GM12878 (cell line): ENCODE data around the gene SLC19A1. TPM values are rescaled to one million over a fixed set of nuclear protein-coding genes. Genes with fewer than 3 reads are reported as not detected.

Source experiments
- ATAC-seq: fragments of 200-7000 bp; cut with Tn5 transposase; 3 replicates; pipeline ENCODE4 v1.9.1; 2020; ENCODE audit warnings: mild to moderate bottlenecking, moderate library complexity
- BruUV-seq: library from RNA; stranded (reverse); fragments of 400-500 nt; replicated peaks from 2 replicates; lab custom pipeline; 2021; lab: Mats Ljungman, UMichigan
- CTCF ChIA-PET: fragments of 300-600 bp; sonication (Branson Sonifier 250); formaldehyde crosslinking; extraction: SDS; loops from one replicate; lab custom pipeline; 2021; ENCODE audit warnings: inconsistent platforms; lab: Yijun Ruan, JAX
- POLR2A ChIA-PET: fragments of 350-600 bp; formaldehyde crosslinking; extraction: SDS; loops from one replicate; lab custom pipeline; 2021; ENCODE audit warnings: inconsistent platforms; lab: Charles Lee
- RAD21 ChIA-PET: fragments of 300-600 bp; sonication (Branson Sonifier 250); formaldehyde crosslinking; loops from one replicate; lab custom pipeline; 2023; ENCODE audit warnings: antibody characterized with exemption; ENCODE audit not compliant: unreplicated experiment; lab: Charles Lee
- SMC1A ChIA-PET: fragments of 300-600 bp; sonication (Branson Sonifier 250); formaldehyde crosslinking; loops from one replicate; lab custom pipeline; 2023; ENCODE audit not compliant: unreplicated experiment, uncharacterized antibody; lab: Charles Lee
- DNase-seq: peaks from one replicate; pipeline ENCODE4 v3.0.0-alpha.2; 2011; ENCODE audit warnings: low read depth, low spot score
- FAIRE-seq: peaks from 3 replicates; lab custom pipeline; 2011; peaks lifted over from hg19 to GRCh38; lab: Jason Lieb, UNC
- H2AFZ ChIP-seq: 2 replicates; pipeline ENCODE4 v1.6.0; 2011; ENCODE audit warnings: low read depth, low read length, control low read depth; ENCODE audit not compliant: control insufficient read depth
- H3K27ac ChIP-seq: 2 replicates; pipeline ENCODE4 v1.5.1; 2011; ENCODE audit warnings: control low read depth; ENCODE audit not compliant: control insufficient read depth, insufficient read depth
- H3K27me3 ChIP-seq, 2 experiments: replicated peaks in 1 of 2; 2 replicates each; pipeline versions ENCODE4 v1.6.0 to v1.6.1; 2011; ENCODE audit warnings: low read length in 1 of 2; ENCODE audit not compliant: control insufficient read depth in 2 of 2, insufficient read depth in 2 of 2
- H3K36me3 ChIP-seq, 2 experiments: 2 replicates each; pipeline ENCODE4 v1.5.1; 2011; ENCODE audit warnings: low read length in 1 of 2; ENCODE audit not compliant: control insufficient read depth in 2 of 2, insufficient read depth in 2 of 2
- H3K4me1 ChIP-seq: 2 replicates; pipeline ENCODE4 v1.6.1; 2011; ENCODE audit warnings: mild to moderate bottlenecking, low read length, moderate library complexity, mixed read lengths; ENCODE audit not compliant: control insufficient read depth, insufficient read depth
- H3K4me2 ChIP-seq: 2 replicates; pipeline ENCODE4 v1.6.0; 2011; ENCODE audit warnings: control low read depth; ENCODE audit not compliant: control insufficient read depth, insufficient read depth
- H3K4me3 ChIP-seq: fragments of 200-600 bp; sonication (generic); 2 replicates; pipeline ENCODE4 v1.5.1; 2016
- H3K79me2 ChIP-seq: 2 replicates; pipeline ENCODE4 v1.6.0; 2011; ENCODE audit warnings: low read length; ENCODE audit not compliant: control insufficient read depth, insufficient read depth
- H3K9ac ChIP-seq: 2 replicates; pipeline ENCODE4 v1.8.0; 2011; ENCODE audit warnings: low read length, control low read depth, mixed read lengths; ENCODE audit not compliant: control insufficient read depth, insufficient read depth
- H3K9me3 ChIP-seq: replicated peaks from 3 replicates; pipeline ENCODE4 v1.5.1; 2011; ENCODE audit warnings: mild to moderate bottlenecking, low read length; ENCODE audit not compliant: control insufficient read depth, insufficient read depth
- H4K20me1 ChIP-seq: 2 replicates; pipeline ENCODE4 v1.6.0; 2011; ENCODE audit not compliant: control insufficient read depth, insufficient read depth
- ATF3 ChIP-seq: IDR thresholded peaks from 2 replicates; pipeline ENCODE4 v1.6.1; 2011; ENCODE audit warnings: low read depth, mild to moderate bottlenecking, low read length, moderate library complexity, borderline replicate concordance; ENCODE audit errors: extremely low read depth
- BHLHE40 ChIP-seq, 2 experiments: fragments of 450-650 bp in 1 of 2; IDR thresholded peaks; 2 replicates each; pipeline ENCODE4 v1.6.1; 2011 to 2017; ENCODE audit warnings: low read depth in 2 of 2, borderline replicate concordance in 1 of 2, improper control_type of control experiment in 1 of 2, low read length in 1 of 2, mild to moderate bottlenecking in 1 of 2
- CEBPB ChIP-seq, 2 experiments: fragments of 150-350 bp in 1 of 2; IDR thresholded peaks; 2 replicates each; pipeline ENCODE4 v1.6.1; 2012 to 2014; ENCODE audit warnings: low read depth in 2 of 2, low read length in 2 of 2, borderline replicate concordance in 1 of 2, inconsistent platforms in 1 of 2
- MEF2A ChIP-seq: IDR thresholded peaks from 2 replicates; pipeline ENCODE4 v1.6.1; 2011; ENCODE audit warnings: low read depth, mild to moderate bottlenecking, low read length, moderate library complexity; ENCODE audit not compliant: insufficient read depth
- POU2F2 ChIP-seq: IDR thresholded peaks from 3 replicates; pipeline ENCODE4 v1.6.1; 2011; ENCODE audit warnings: low read depth, mild to moderate bottlenecking, low read length, borderline replicate concordance
- RCOR1 ChIP-seq: conservative IDR thresholded peaks from 2 replicates; pipeline ENCODE4 v1.6.1; 2012; ENCODE audit warnings: low read depth, low read length, improper control_type of control experiment
- SPI1 ChIP-seq: IDR thresholded peaks from 2 replicates; pipeline ENCODE4 v1.6.1; 2011; ENCODE audit warnings: low read depth, mild to moderate bottlenecking, low read length, moderate library complexity, borderline replicate concordance; ENCODE audit not compliant: insufficient read depth
- TBL1XR1 ChIP-seq: IDR thresholded peaks from 2 replicates; pipeline ENCODE4 v1.6.1; 2012; ENCODE audit warnings: low read depth, low read length, improper control_type of control experiment
- USF2 ChIP-seq: IDR thresholded peaks from 2 replicates; pipeline ENCODE4 v1.6.1; 2011; ENCODE audit warnings: low read depth, low read length, improper control_type of control experiment, borderline replicate concordance
- ZBTB4 ChIP-seq: fragments of 450-650 bp; formaldehyde crosslinking; IDR thresholded peaks from 2 replicates; pipeline ENCODE4 v1.4.0; 2022; ENCODE audit warnings: mild to moderate bottlenecking, moderate library complexity
- ZNF207 ChIP-seq: fragments of 450-650 bp; IDR thresholded peaks from 2 replicates; pipeline ENCODE4 v1.6.1; 2014; ENCODE audit warnings: antibody characterized with exemption, mild to moderate bottlenecking, borderline replicate concordance
- ZNF274 ChIP-seq: IDR thresholded peaks from one replicate; pipeline ENCODE4 v1.8.0; 2011; ENCODE audit not compliant: insufficient read length, insufficient read depth
- ZNF687 ChIP-seq: fragments of 450-650 bp; IDR thresholded peaks from 2 replicates; pipeline ENCODE4 v1.6.1; 2017; ENCODE audit warnings: mild to moderate bottlenecking, moderate library complexity
- ZSCAN29 ChIP-seq: fragments of 450-650 bp; IDR thresholded peaks from 2 replicates; pipeline ENCODE4 v1.6.1; 2017; ENCODE audit warnings: mild to moderate bottlenecking, moderate library complexity
- ZZZ3 ChIP-seq: IDR thresholded peaks from 2 replicates; pipeline ENCODE4 v1.6.1; 2011; ENCODE audit warnings: low read depth; ENCODE audit not compliant: control insufficient read depth, insufficient read length
- WGBS: methylation state at CpG from one replicate; pipeline ENCODE4 v1.1.6; 2016; ENCODE audit warnings: low lambda C conversion rate; ENCODE audit not compliant: insufficient replicate concordance, insufficient coverage; ENCODE audit errors: missing lambda C conversion rate; 5-methylcytosine and 5-hydroxymethylcytosine counted together
- in situ Hi-C: fragments of 300-500 bp; cut with MboI; formaldehyde crosslinking; loops from 9 replicates; pipeline ENCODE4 v1.14.3; 2018; ENCODE audit warnings: mixed read lengths
- intact Hi-C: fragments of 100-400 bp; cut with micrococcal nuclease; formaldehyde crosslinking; loops from one replicate; pipeline ENCODE4 v1.14.2; 2022; ENCODE audit not compliant: unreplicated experiment
- polyA plus RNA-seq, 11 experiments: library from polyadenylated mRNA; depleted of rRNA in 4 of 11; unstranded in 6 of 11; stranded (reverse) in 5 of 11; fragments of >200 nt; fragmentation: Nextera tagmentation in 4 of 11; fragmentation: Illumina TruSeq in 1 of 11; extraction: Ambion mirVana in 4 of 11; extraction: Trizol in 1 of 11; gene quantifications; 1 replicate in 1 of 11; 2 replicates in 10 of 11; pipeline versions ENCODE4 v1.2.1 to v1.2.3, GENCODE V29; 2011 to 2016; ENCODE audit warnings: inconsistent platforms in 2 of 11, missing spikeins in 2 of 11, low read depth in 1 of 11
- total RNA-seq, 4 experiments: library from RNA; depleted of rRNA in 3 of 4; stranded (reverse); fragments of >200 nt in 3 of 4; fragmentation: Illumina TruSeq in 1 of 4; extraction: Trizol in 1 of 4; gene quantifications; 2 replicates each; pipeline versions ENCODE4 v1.2.1 to v1.2.3, GENCODE V29; 2013 to 2021

SLC19A1 gene
- total and polyA plus RNA-seq, 10 of the 15 experiments (the other 5 are each of a cell fraction or from before 2014, with no cell fraction given): 0.42 to 49.7 (median 12.2) TPM

- WGBS: 64% methylated on average over 23 of the region's 25 CpGs
- Histone ChIP-seq H2AFZ (no peak overlapping the region), H3K36me3 (no peaks in the 10 kb centered on the region), H3K9me3 (no peaks in the 10 kb centered on the region), H4K20me1 (no peaks in the 10 kb centered on the region), H3K27me3 (no peaks in the 10 kb centered on the region), H3K4me3 (no peak overlapping the region), H3K4me1 (no peaks in the 10 kb centered on the region), H3K9ac (no peak overlapping the region), H3K79me2 (no peaks in the 10 kb centered on the region), H3K4me2 (no peak overlapping the region), H3K27ac (no peak overlapping the region)
- in situ Hi-C loops (loop anchor here (25.0 kb wide), 1 partner anchor 345 kb away; no protein-coding TSS in a partner anchor), intact Hi-C loops (no loop called here)
- SMC1A ChIA-PET: no interaction called here
- FAIRE-seq (no peak), ATAC-seq (no peak), DNase-seq (no peak)
- CTCF ChIA-PET: no interaction called here
- BruUV-seq: no TSS peak
- POLR2A ChIA-PET: no interaction called here
- RAD21 ChIA-PET: no interaction called here
- TF ChIP-seq USF2 (no peak), ZBTB4 (CRISPR knock-in tag) (no peak), ZNF207 (no peak), ZNF687 (no peak), ATF3 (no peak), POU2F2 (no peak), TBL1XR1 (no peak), BHLHE40 (IDR thresholded peaks at IDR 0.05; ENCODE audit: borderline replicate concordance in 1 of 2, low read depth in 2 of 2, low read length in 1 of 2) (no peak), MEF2A (no peak), ZZZ3 (no peak), ZNF274 (no peak), SPI1 (no peak), ZSCAN29 (no peak), RCOR1 (no peak), CEBPB (IDR thresholded peaks at IDR 0.05; ENCODE audit: borderline replicate concordance in 1 of 2, low read depth in 2 of 2, low read length in 2 of 2) (no peak)
Observed at GRCh38 chr21:45467221-45467779, 74.9 kb downstream of the SLC19A1 start.
